Measurements from ENCODE around the gene TRIM62. TPM values are rescaled to one million over a fixed set of nuclear protein-coding genes. Genes with fewer than 3 reads are reported as not detected.
"Not testable (repeated sequence)": the region's sequence is repeated elsewhere in the genome, so short reads cannot be mapped to it uniquely, and the experiment has no call there.

Gene TRIM62
- total RNA-seq, 4 donors from 2014 or later: 25.8 to 41.4 (median 34.0) TPM

GRCh38 chr1:33126411-33127000, 55.3 kb downstream of the TRIM62 start:
- Histone ChIP-seq H3K36me3 (no peaks in the 10 kb centered on the region), H3K4me3 (peak overlapping the region; percentile 73), H3K9me3 (no peaks in the 10 kb centered on the region), H3K27me3 (no peaks in the 10 kb centered on the region), H3K4me1 (peaks cover 50% of the 10 kb centered on the region), H3K27ac (peak overlapping the region; percentile 82)
- DNase-seq (ENCODE audit: low spot score in 2 of 2): no peak
- 28% methylated on average over 9 of the region's 9 CpGs for WGBS
- TF ChIP-seq, protein P1, sequence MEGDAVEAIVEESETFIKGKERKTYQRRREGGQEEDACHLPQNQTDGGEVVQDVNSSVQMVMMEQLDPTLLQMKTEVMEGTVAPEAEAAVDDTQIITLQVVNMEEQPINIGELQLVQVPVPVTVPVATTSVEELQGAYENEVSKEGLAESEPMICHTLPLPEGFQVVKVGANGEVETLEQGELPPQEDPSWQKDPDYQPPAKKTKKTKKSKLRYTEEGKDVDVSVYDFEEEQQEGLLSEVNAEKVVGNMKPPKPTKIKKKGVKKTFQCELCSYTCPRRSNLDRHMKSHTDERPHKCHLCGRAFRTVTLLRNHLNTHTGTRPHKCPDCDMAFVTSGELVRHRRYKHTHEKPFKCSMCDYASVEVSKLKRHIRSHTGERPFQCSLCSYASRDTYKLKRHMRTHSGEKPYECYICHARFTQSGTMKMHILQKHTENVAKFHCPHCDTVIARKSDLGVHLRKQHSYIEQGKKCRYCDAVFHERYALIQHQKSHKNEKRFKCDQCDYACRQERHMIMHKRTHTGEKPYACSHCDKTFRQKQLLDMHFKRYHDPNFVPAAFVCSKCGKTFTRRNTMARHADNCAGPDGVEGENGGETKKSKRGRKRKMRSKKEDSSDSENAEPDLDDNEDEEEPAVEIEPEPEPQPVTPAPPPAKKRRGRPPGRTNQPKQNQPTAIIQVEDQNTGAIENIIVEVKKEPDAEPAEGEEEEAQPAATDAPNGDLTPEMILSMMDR (IDR thresholded peaks at IDR 0.05): no peak
- no peak for TF ChIP-seq POLR2A (IDR thresholded peaks at IDR 0.05)
- no peak for TF ChIP-seq EP300 (IDR thresholded peaks at IDR 0.05)
- no peak for TF ChIP-seq POLR2AphosphoS5 (IDR thresholded peaks at IDR 0.05)

DNA sequence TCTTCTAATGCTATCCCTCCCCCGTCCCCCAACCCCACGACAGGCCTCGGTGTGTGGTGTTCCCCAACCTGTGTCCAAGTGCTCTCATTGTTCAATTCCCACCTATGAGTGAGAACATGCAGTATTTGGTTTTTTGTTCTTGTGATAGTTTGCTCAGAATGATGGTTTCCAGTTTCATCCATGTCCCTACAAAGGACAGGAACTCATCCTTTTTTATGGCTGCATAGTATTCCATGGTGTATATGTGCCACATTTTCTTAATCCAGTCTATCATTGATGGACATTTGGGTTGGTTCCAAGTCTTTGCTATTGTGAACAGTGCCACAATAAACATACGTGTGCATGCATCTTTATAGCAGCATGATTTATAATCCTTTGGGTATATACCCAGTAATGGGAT, 57.2 kb downstream of the TRIM62 start:
- not testable (repeated sequence) for H3K27ac ChIP-seq; H3K9me3 ChIP-seq; DNase-seq (ENCODE audit: low spot score in 2 of 2); H3K4me3 ChIP-seq; H3K27me3 ChIP-seq; H3K36me3 ChIP-seq
- WGBS: 91% methylated on average over 4 of the region's 4 CpGs
- peaks cover 46% of the 10 kb centered on the region for H3K4me1 ChIP-seq

DNA sequence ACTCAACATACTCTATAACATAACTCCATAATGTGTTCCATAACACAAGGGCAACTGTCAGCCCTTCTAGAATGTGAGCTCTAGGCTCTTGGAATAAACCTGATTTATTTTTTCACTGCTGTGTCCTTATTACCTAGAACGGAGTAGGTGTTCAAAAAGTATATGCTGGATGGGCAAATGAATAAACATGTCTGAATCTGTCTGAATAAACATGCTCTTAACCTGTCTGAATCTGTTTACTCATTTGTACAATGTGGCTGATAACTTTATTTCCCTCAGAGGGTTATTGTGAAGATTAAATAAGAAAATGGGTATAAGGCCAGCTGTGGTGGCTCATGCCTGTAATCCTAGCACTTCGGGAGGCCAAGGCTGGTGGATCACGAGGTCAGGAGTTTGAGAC, 58.6 kb downstream of the TRIM62 start:
- Histone ChIP-seq H3K27ac (peak overlapping the region; percentile 37), H3K27me3 (no peaks in the 10 kb centered on the region), H3K36me3 (no peaks in the 10 kb centered on the region), H3K4me3 (no peak overlapping the region), H3K9me3 (no peaks in the 10 kb centered on the region), H3K4me1 (peaks cover 33% of the 10 kb centered on the region)
- whole genome bisulfite sequencing: 54% methylated on average over 3 of the region's 3 CpGs
- TF ChIP-seq POLR2AphosphoS5 (IDR thresholded peaks at IDR 0.05) (no peak), POLR2A (IDR thresholded peaks at IDR 0.05) (no peak), EP300 (IDR thresholded peaks at IDR 0.05) (no peak)
- TF ChIP-seq, protein P1 (IDR thresholded peaks at IDR 0.05): no peak
- DNase-seq (ENCODE audit: low spot score in 2 of 2): no peak

DNA sequence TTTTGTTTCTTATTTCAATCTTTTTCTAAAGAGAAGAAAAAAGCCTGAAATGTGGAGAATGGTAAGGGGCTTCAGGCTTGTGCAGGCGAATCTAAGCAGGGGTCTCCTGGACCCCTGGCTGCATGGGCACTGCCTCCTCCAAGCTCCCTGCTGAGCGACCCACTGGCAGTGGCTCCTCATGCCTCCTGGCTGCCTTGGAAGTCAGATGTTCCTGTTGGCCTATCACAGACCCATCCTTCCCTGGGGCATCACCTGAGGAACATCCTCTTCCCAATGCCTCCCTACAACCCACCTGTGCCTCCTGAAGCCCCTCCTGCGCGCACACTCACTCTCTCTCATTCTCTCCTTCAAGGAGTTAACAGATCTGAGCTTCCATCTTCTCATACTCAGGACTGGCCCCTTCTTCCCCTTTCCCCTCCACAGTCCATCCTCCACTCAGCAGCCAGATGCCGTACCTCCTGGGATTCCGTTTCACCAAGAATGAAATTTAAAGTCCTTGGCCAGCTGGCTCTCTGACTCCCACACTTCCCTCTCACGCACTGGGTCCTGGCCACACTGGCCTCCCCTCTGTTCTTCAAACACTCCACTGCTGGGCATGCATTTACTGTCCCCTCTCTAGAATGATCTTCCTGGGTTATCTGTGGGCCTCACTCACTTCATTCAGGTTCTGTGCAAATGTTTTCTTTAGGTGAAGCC, 59.2 kb downstream of the TRIM62 start:
- peak overlapping the region; percentile 37 for H3K27ac ChIP-seq
- 63% methylated on average over 7 of the region's 7 CpGs for WGBS
- peaks cover 28% of the 10 kb centered on the region for H3K4me1 ChIP-seq
- TF ChIP-seq EP300 (IDR thresholded peaks at IDR 0.05) (no peak), POLR2A (IDR thresholded peaks at IDR 0.05) (no peak), POLR2AphosphoS5 (IDR thresholded peaks at IDR 0.05) (no peak)
- TF ChIP-seq, protein P1 (IDR thresholded peaks at IDR 0.05): no peak
- H3K9me3 ChIP-seq: no peaks in the 10 kb centered on the region
- no peaks in the 10 kb centered on the region for H3K36me3 ChIP-seq
- DNase-seq (ENCODE audit: low spot score in 2 of 2): no peak
- no peak overlapping the region for H3K4me3 ChIP-seq
- H3K27me3 ChIP-seq: no peaks in the 10 kb centered on the region

DNA sequence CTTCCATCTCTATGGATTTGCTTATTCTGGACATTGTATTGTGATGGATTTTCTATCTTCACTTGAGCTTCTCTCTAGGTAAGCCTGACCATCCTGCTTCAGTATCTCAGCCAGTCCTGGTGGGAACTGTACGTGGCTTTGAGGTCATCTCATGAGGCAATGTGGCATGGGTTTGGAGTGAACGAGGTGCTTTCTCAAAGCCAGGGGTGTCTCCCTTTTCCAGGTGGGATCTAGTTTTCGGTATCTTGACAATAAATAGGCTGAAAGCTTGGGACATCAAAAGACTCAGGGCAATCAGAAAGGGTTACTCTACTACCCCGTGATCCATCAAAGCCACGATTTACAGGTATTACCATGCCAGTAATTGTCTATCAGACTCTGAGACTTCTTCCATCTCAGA, 60.1 kb downstream of the TRIM62 start:
- H3K27me3 ChIP-seq: no peaks in the 10 kb centered on the region
- WGBS: 95% methylated on average over 5 of the region's 5 CpGs
- H3K4me3 ChIP-seq: no peak overlapping the region
- TF ChIP-seq POLR2A (IDR thresholded peaks at IDR 0.05): no peak
- no peak for TF ChIP-seq POLR2AphosphoS5 (IDR thresholded peaks at IDR 0.05)
- no peak for TF ChIP-seq EP300 (IDR thresholded peaks at IDR 0.05)
- TF ChIP-seq, protein P1 (IDR thresholded peaks at IDR 0.05): no peak
- DNase-seq (ENCODE audit: low spot score in 2 of 2): no peak
- H3K36me3 ChIP-seq: no peaks in the 10 kb centered on the region
- H3K9me3 ChIP-seq: no peaks in the 10 kb centered on the region
- no peak overlapping the region for H3K27ac ChIP-seq
- peaks cover 25% of the 10 kb centered on the region for H3K4me1 ChIP-seq

All from suprapubic skin (tissue), 4 donors.